Activated CD4-positive, alpha-beta memory T cell treated with anti-CD3 and anti-CD28 coated beads, Interleukin-2, amount 10 ng/mL, durations not matched to agents 7 days and 5 days (primary cell): ENCODE data around the gene ACKR3. TPM values are rescaled to one million over a fixed set of nuclear protein-coding genes. Genes with fewer than 3 reads are reported as not detected.

ENCODE experiments used
- CTCF ChIA-PET: fragments of 350-600 bp; sonication (Branson Sonifier 250); formaldehyde crosslinking; loops from one replicate; lab custom pipeline; 2021; ENCODE audit warnings: antibody characterized with exemption, inconsistent platforms; lab: Charles Lee
- POLR2A ChIA-PET: fragments of 350-600 bp; sonication (Branson Sonifier 250); formaldehyde crosslinking; loops from one replicate; lab custom pipeline; 2021; ENCODE audit warnings: antibody characterized with exemption; lab: Charles Lee
- DNase-seq: peaks from one replicate; pipeline ENCODE4 v3.0.0-alpha.2; 2020
- H3K27ac Mint-ChIP-seq: one replicate; pipeline ENCODE4 v1.8.0; 2021; ENCODE audit warnings: mild to moderate bottlenecking, mixed read lengths
- H3K27me3 Mint-ChIP-seq: one replicate; pipeline ENCODE4 v1.8.0; 2021; ENCODE audit warnings: mixed read lengths
- H3K36me3 Mint-ChIP-seq: one replicate; pipeline ENCODE4 v1.8.0; 2021; ENCODE audit warnings: low read depth, mixed read lengths
- H3K4me1 Mint-ChIP-seq: one replicate; pipeline ENCODE4 v1.8.0; 2021; ENCODE audit warnings: mixed read lengths
- H3K4me3 Mint-ChIP-seq: one replicate; pipeline ENCODE4 v1.8.0; 2021; ENCODE audit warnings: mild to moderate bottlenecking, mixed read lengths
- H3K9me3 Mint-ChIP-seq: one replicate; pipeline ENCODE4 v1.8.0; 2021; ENCODE audit warnings: mixed read lengths
- total RNA-seq, 2 experiments: library from RNA; stranded (reverse); gene quantifications; one replicate each; pipeline ENCODE4 v1.2.3, GENCODE V29; 2021

ACKR3 gene
- total RNA-seq = 1 to 10 TPM; 2.5 to 2.7 TPM

GRCh38 chr2:236569573-236569973 lies at the start of gene ACKR3:
Gene ACKR3 (plus strand): TSS chr2:236569825. CDS start chr2:236580466, 10,641 bp downstream.
- H3K27ac Mint-ChIP-seq = no peak within 1 kb of the TSS
- no peaks in the 10 kb centered on the region for H3K9me3 Mint-ChIP-seq
- POLR2A ChIA-PET = interaction anchor here (0.6 to 1.8 kb wide), 6 partner anchors 15 to 66 kb away, joined by 4 to 16 read pairs (median 5); no protein-coding TSS in a partner anchor

GRCh38 chr2:236521556-236521955 lies 48.1 kb upstream of the ACKR3 start:
- H3K4me3 Mint-ChIP-seq = no peak overlapping the region
- H3K9me3 Mint-ChIP-seq = no peaks in the 10 kb centered on the region
- H3K36me3 Mint-ChIP-seq = no peaks in the 10 kb centered on the region
- no peaks in the 10 kb centered on the region for H3K4me1 Mint-ChIP-seq
- CTCF ChIA-PET = no interaction called here
- H3K27ac Mint-ChIP-seq = no peak overlapping the region
- no peak for DNase-seq
- H3K27me3 Mint-ChIP-seq = peaks cover 36% of the 10 kb centered on the region
- POLR2A ChIA-PET = no interaction called here

More at GRCh38 chr2:236569573-236569973, at the start of gene ACKR3:
- Mint-ChIP-seq H3K4me1 (peaks cover 24% of the 10 kb centered on the region), H3K27me3 (peaks cover 30% of the 10 kb centered on the region), H3K36me3 (no peaks in the 10 kb centered on the region), H3K4me3 (no peak within 1 kb of the TSS)
- CTCF ChIA-PET = interaction anchor here (0.6 to 7.1 kb wide), 21 partner anchors 11 to 252 kb away, joined by 3 to 205 read pairs (median 5); no protein-coding TSS in a partner anchor
- DNase-seq = peak; percentile 73

GRCh38 chr2:236523249-236523648 lies 46.4 kb upstream of the ACKR3 start:
- Mint-ChIP-seq H3K36me3 (no peaks in the 10 kb centered on the region), H3K27ac (no peak overlapping the region), H3K4me1 (no peaks in the 10 kb centered on the region), H3K27me3 (peaks cover 32% of the 10 kb centered on the region), H3K4me3 (no peak overlapping the region), H3K9me3 (no peaks in the 10 kb centered on the region)
- POLR2A ChIA-PET = interaction anchor here (0.8 kb wide), 1 partner anchor 13 kb away, joined by 3 read pairs; no protein-coding TSS in a partner anchor
- DNase-seq = no peak
- CTCF ChIA-PET = interaction anchor here (1.5 to 1.9 kb wide), 2 partner anchors 10 to 45 kb away, joined by 4 to 11 read pairs; no protein-coding TSS in a partner anchor

GRCh38 chr2:236525411-236525997 lies 44.1 kb upstream of the ACKR3 start:
- ChIA-PET POLR2A (no interaction called here), CTCF (no interaction called here)
- no peak overlapping the region for H3K27ac Mint-ChIP-seq
- no peaks in the 10 kb centered on the region for H3K4me1 Mint-ChIP-seq
- H3K9me3 Mint-ChIP-seq = no peaks in the 10 kb centered on the region
- no peak for DNase-seq
- peaks cover 24% of the 10 kb centered on the region for H3K27me3 Mint-ChIP-seq
- H3K4me3 Mint-ChIP-seq = no peak overlapping the region
- no peaks in the 10 kb centered on the region for H3K36me3 Mint-ChIP-seq

- Mint-ChIP-seq H3K4me3 (no peak overlapping the region), H3K27ac (no peak overlapping the region), H3K27me3 (peaks cover 21% of the 10 kb centered on the region), H3K4me1 (no peaks in the 10 kb centered on the region), H3K9me3 (no peaks in the 10 kb centered on the region), H3K36me3 (no peaks in the 10 kb centered on the region)
- POLR2A ChIA-PET = no interaction called here
- no peak for DNase-seq
- CTCF ChIA-PET = interaction anchor here (1.0 kb wide), 1 partner anchor 44 kb away, joined by 6 read pairs; the partner anchor contains the start of gene ACKR3
Observed at GRCh38 chr2:236526455-236527158, 43.0 kb upstream of the ACKR3 start.

GRCh38 chr2:236527159-236527630 lies 42.4 kb upstream of the ACKR3 start:
- no peaks in the 10 kb centered on the region for H3K36me3 Mint-ChIP-seq
- no peaks in the 10 kb centered on the region for H3K4me1 Mint-ChIP-seq
- peaks cover 18% of the 10 kb centered on the region for H3K27me3 Mint-ChIP-seq
- H3K4me3 Mint-ChIP-seq = no peak overlapping the region
- POLR2A ChIA-PET = interaction anchor here (0.5 kb wide), 1 partner anchor 552 kb away, joined by 4 read pairs; no protein-coding TSS in a partner anchor
- no peak for DNase-seq
- CTCF ChIA-PET = interaction anchor here (1.0 kb wide), 1 partner anchor 43 kb away, joined by 6 read pairs; the partner anchor contains the start of gene ACKR3
- H3K27ac Mint-ChIP-seq = no peak overlapping the region
- no peaks in the 10 kb centered on the region for H3K9me3 Mint-ChIP-seq

- no peak overlapping the region for H3K4me3 Mint-ChIP-seq
- H3K9me3 Mint-ChIP-seq = no peaks in the 10 kb centered on the region
- POLR2A ChIA-PET = interaction anchor here (1.6 kb wide), 1 partner anchor 17 kb away, joined by 4 read pairs; no protein-coding TSS in a partner anchor
- DNase-seq = no peak
- H3K27me3 Mint-ChIP-seq = peaks cover 16% of the 10 kb centered on the region
- no peaks in the 10 kb centered on the region for H3K4me1 Mint-ChIP-seq
- CTCF ChIA-PET = interaction anchor here (1.0 to 2.3 kb wide), 2 partner anchors 17 to 40 kb away, joined by 3 to 10 read pairs; partner anchors contain the start of gene ACKR3
- no peak overlapping the region for H3K27ac Mint-ChIP-seq
- H3K36me3 Mint-ChIP-seq = no peaks in the 10 kb centered on the region
Observed at GRCh38 chr2:236529606-236530005, 40.0 kb upstream of the ACKR3 start.

GRCh38 chr2:236530512-236530911 lies 39.1 kb upstream of the ACKR3 start:
- no peak for DNase-seq
- Mint-ChIP-seq H3K4me3 (no peak overlapping the region), H3K27me3 (peaks cover 8% of the 10 kb centered on the region), H3K27ac (no peak overlapping the region), H3K4me1 (peaks cover 2% of the 10 kb centered on the region), H3K9me3 (no peaks in the 10 kb centered on the region), H3K36me3 (no peaks in the 10 kb centered on the region)
- ChIA-PET POLR2A (interaction anchor here (0.6 to 1.6 kb wide), 2 partner anchors 16 to 24 kb away, joined by 3 to 4 read pairs; no protein-coding TSS in a partner anchor), CTCF (interaction anchor here (2.3 kb wide), 1 partner anchor 18 kb away, joined by 10 read pairs; no protein-coding TSS in a partner anchor)

- Mint-ChIP-seq H3K4me3 (no peak overlapping the region), H3K9me3 (no peaks in the 10 kb centered on the region), H3K27me3 (peaks cover 8% of the 10 kb centered on the region), H3K27ac (no peak overlapping the region), H3K4me1 (peaks cover 9% of the 10 kb centered on the region), H3K36me3 (no peaks in the 10 kb centered on the region)
- ChIA-PET POLR2A (interaction anchor here (0.6 kb wide), 1 partner anchor 24 kb away, joined by 3 read pairs; no protein-coding TSS in a partner anchor), CTCF (interaction anchor here (0.6 to 2.3 kb wide), 2 partner anchors 18 to 21 kb away, joined by 3 to 10 read pairs; no protein-coding TSS in a partner anchor)
- no peak for DNase-seq
Observed at GRCh38 chr2:236531195-236531594, 38.4 kb upstream of the ACKR3 start.

GRCh38 chr2:236531996-236532395 lies 37.6 kb upstream of the ACKR3 start:
- Mint-ChIP-seq H3K4me1 (peaks cover 17% of the 10 kb centered on the region), H3K36me3 (peaks cover 1% of the 10 kb centered on the region), H3K4me3 (no peak overlapping the region), H3K27me3 (peaks cover 8% of the 10 kb centered on the region), H3K27ac (no peak overlapping the region), H3K9me3 (no peaks in the 10 kb centered on the region)
- ChIA-PET POLR2A (no interaction called here), CTCF (no interaction called here)
- no peak for DNase-seq

- ChIA-PET POLR2A (no interaction called here), CTCF (no interaction called here)
- Mint-ChIP-seq H3K27me3 (peaks cover 8% of the 10 kb centered on the region), H3K36me3 (peaks cover 9% of the 10 kb centered on the region), H3K4me1 (peaks cover 31% of the 10 kb centered on the region), H3K4me3 (no peak overlapping the region), H3K9me3 (no peaks in the 10 kb centered on the region), H3K27ac (no peak overlapping the region)
- no peak for DNase-seq
Observed at GRCh38 chr2:236533343-236533742, 36.3 kb upstream of the ACKR3 start.

GRCh38 chr2:236535024-236535423 lies 34.6 kb upstream of the ACKR3 start:
- CTCF ChIA-PET = interaction anchor here (3.7 kb wide), 1 partner anchor 34 kb away, joined by 23 read pairs; the partner anchor contains the start of gene ACKR3
- peaks cover 8% of the 10 kb centered on the region for H3K27me3 Mint-ChIP-seq
- H3K4me1 Mint-ChIP-seq = peaks cover 42% of the 10 kb centered on the region
- H3K36me3 Mint-ChIP-seq = peaks cover 17% of the 10 kb centered on the region
- POLR2A ChIA-PET = no interaction called here
- no peak for DNase-seq
- no peak overlapping the region for H3K27ac Mint-ChIP-seq
- no peak overlapping the region for H3K4me3 Mint-ChIP-seq
- H3K9me3 Mint-ChIP-seq = peaks cover 3% of the 10 kb centered on the region
